ENCODE data around the gene BAHCC1.

Gene BAHCC1

GRCh38 chr17:81461607-81462500 is 66.6 kb downstream of the BAHCC1 start:
- no peak for DNase-seq (ENCODE audit: low spot score)

GRCh38 chr17:81462506-81463125 is 67.4 kb downstream of the BAHCC1 start:
- no peak for DNase-seq (ENCODE audit: low spot score)

GRCh38 chr17:81463506-81463905 is 68.2 kb downstream of the BAHCC1 start:
- DNase-seq (ENCODE audit: low spot score) = no peak

- DNase-seq (ENCODE audit: low spot score) = no peak
These were observed 69.3 kb downstream of the BAHCC1 start for GRCh38 chr17:81464586-81464985.

- no peak for DNase-seq (ENCODE audit: low spot score)
These were observed 70.7 kb downstream of the BAHCC1 start for GRCh38 chr17:81465910-81466309.

GRCh38 chr17:81466564-81467472 is 71.6 kb downstream of the BAHCC1 start:
- DNase-seq (ENCODE audit: low spot score) = no peak

- DNase-seq (ENCODE audit: low spot score) = no peak
These were observed 73.0 kb downstream of the BAHCC1 start for GRCh38 chr17:81468111-81468769.

GRCh38 chr17:81468770-81469121 is 73.5 kb downstream of the BAHCC1 start:
- DNase-seq (ENCODE audit: low spot score) = no peak

- no peak for DNase-seq (ENCODE audit: low spot score)
These were observed 74.0 kb downstream of the BAHCC1 start for GRCh38 chr17:81469266-81469665.

GRCh38 chr17:81470270-81470943 is 75.2 kb downstream of the BAHCC1 start:
- DNase-seq (ENCODE audit: low spot score) = no peak

GRCh38 chr17:81470944-81471817 is 75.9 kb downstream of the BAHCC1 start:
- DNase-seq (ENCODE audit: low spot score) = no peak

- no peak for DNase-seq (ENCODE audit: low spot score)
These were observed 76.7 kb downstream of the BAHCC1 start for GRCh38 chr17:81471818-81472456.

GRCh38 chr17:81473019-81473418 is 77.8 kb downstream of the BAHCC1 start:
- no peak for DNase-seq (ENCODE audit: low spot score)

GRCh38 chr17:81474958-81475357 is 79.7 kb downstream of the BAHCC1 start:
- no peak for DNase-seq (ENCODE audit: low spot score)

- DNase-seq (ENCODE audit: low spot score) = no peak
These were observed 80.8 kb downstream of the BAHCC1 start for GRCh38 chr17:81476097-81476496.

GRCh38 chr17:81476635-81477034 is 81.4 kb downstream of the BAHCC1 start:
- DNase-seq (ENCODE audit: low spot score) = no peak

GRCh38 chr17:81477173-81477572 is 81.9 kb downstream of the BAHCC1 start:
- no peak for DNase-seq (ENCODE audit: low spot score)

- no peak for DNase-seq (ENCODE audit: low spot score)
These were observed 82.9 kb downstream of the BAHCC1 start for GRCh38 chr17:81478119-81478518.

- DNase-seq (ENCODE audit: low spot score) = no peak
These were observed 84.2 kb downstream of the BAHCC1 start for GRCh38 chr17:81479175-81480071.
